Neural progenitor cell (in vitro differentiated cells): ENCODE results near the gene ZNF497.

Experiments
- CTCF ChIP-seq: fragments of 200-600 bp; sonication (generic); IDR thresholded peaks from 2 replicates; pipeline ENCODE4 v1.5.1; 2017; ENCODE audit warnings: antibody characterized with exemption, mild to moderate bottlenecking
- EZH2phosphoT487 ChIP-seq: fragments of 200-600 bp; sonication (generic); IDR thresholded peaks from 2 replicates; pipeline ENCODE4 v1.6.1; 2017; ENCODE audit warnings: antibody characterized with exemption

- TF ChIP-seq CTCF (no peak), EZH2phosphoT487 (no peak)
Observed at GRCh38 chr19:58397533-58398037, 35.0 kb upstream of the ZNF497 start.
